NK-92 (cell line): ENCODE data around the gene NQO1.

Source experiments
- DNase-seq: peaks from one replicate; lab custom pipeline; 2025; ENCODE audit not compliant: unreplicated experiment; lab: John Stamatoyannopoulos, UW

Gene NQO1

DNA sequence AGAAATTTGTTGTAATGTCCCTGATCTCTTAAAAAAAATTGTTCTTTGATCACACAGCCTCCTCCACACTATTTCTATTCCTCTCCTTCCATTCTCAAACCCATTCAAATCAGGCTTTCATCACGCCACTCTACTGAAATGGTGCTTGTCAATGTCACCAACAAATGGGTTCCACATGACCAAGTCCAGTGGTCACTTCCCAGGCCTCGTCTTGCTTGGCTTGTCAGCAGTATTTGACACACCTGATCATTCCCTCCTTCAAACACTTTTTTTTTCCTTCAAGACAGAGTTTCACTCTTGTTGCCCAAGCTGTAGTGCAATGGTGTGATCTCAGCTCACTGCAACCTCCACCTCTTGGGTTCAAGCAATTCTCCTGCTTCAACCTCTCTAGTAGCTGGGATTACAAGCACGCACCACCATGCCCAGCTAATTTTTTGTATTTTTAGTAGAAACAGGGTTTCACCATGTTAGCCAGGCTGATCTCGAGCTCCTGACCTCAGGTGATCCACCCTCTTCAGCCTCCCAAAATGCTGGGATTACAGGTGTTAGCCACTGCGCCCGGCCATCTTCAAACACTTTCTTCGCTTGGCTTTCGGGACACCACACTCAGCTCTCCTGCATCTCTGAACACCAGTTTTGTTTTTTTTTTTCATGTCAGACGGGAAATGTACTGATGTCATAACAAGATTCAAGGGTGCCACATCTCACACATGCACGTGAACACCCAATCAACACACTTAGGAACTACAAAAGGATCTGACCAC is 18.3 kb downstream of the NQO1 start:
- DNase-seq, result no peak

DNA sequence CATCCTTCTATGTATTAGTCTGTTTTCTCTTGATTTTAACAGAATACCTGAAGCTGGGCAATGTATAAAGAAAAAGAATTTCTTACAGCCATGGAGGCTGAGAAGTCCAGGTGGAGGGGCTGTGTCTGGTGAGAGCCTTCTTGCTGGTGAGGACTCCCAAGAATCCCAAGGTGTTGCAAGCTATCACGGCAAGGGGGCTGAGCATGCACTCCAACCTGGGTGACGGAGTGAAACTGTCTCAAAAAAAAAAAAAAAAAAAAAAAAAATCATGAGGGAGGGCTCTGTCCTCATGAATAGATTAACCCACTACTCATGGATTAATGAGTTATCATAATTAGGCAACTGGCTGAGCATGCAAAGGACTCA is 19.4 kb downstream of the NQO1 start:
- DNase-seq, result no peak

DNA sequence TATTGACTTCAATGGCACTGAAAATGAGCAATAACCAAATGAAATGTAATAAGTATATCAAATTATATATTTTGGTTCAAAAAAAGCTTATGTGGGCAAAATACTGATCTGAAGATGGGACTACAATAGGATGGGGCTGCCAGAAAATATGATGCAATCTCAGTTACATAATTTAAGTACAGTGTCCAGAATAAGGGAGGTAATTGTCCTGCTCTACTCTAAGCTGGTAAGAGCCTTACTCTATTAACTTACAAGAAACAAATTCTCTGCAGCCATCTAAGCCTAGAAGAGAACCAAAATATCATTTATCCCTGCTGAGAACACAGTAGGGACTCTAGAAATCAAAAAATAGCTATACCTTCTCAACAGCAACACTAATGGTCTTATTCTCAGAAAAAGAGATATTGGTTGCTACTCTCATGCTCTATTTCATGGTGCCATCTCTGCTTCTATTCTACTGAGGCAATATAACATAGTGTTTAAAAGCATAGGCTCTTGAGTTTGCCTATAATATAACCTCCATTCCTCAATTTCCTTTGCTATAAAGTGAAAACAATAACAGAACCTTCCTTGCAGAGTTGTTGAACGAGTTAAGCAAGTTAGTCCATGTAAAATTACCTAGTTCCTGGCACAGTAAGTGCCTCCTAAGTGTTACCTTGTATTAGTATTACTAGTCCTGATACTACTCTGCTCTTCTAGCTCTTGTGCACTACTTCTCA is 19.9 kb downstream of the NQO1 start:
- DNase-seq, result no peak

DNA sequence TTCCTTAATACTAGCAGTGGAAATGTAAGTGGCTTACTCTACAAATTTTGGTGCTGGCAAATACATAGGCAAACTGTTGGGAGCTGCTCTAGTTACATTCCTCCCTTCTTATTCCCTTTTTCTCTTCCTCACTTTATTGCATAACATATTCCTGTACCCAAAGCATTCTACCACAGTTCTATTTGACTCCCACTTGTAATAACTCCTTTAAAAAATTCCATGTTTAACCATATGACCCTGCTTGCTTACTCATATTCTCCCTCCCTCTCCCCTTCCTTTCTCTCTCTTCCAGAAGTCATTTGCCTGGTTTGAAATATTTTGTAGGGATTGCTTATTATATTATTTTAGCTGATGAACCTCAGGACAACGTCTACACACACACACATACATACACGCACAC is 22.7 kb downstream of the NQO1 start:
- no peak for DNase-seq

DNA sequence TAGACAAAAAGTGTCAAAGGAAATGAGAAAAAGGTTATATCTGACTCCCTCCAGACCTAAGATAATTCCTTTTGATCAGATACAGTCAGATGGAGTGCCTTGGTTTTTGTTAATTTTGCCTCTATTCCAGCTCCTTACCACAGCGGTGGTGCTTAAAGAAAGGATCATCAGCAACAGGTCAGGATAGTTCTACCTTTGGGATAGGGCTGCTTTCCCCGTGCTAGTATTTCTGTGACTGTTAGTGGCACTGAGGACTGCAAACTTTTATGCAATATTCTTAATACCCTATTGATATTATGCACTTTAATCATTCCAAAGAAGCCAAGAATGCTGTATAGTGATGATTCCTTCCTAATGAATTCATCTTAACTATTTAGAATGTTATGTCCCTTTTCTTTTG is 24.5 kb downstream of the NQO1 start:
- no peak for DNase-seq

DNA sequence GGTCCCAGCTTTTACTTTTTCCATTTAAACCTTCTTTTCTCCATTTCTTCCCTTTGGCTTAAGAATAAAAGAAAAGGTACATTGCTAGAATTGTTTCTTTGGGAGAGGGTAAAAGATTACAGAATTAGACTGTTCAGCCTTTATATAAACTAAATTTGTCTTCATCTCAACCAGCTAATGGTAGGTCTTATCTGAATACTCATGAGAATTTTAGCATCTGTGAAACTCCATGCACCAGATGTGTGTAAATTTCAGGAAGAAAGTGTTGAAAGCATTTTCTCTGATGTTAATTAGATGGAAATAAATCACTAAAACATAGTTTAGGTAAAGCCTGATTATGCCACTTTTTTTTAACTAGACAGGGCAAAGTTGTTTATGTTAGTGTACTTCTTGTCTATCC is 24.9 kb downstream of the NQO1 start:
- DNase-seq, result no peak

DNA sequence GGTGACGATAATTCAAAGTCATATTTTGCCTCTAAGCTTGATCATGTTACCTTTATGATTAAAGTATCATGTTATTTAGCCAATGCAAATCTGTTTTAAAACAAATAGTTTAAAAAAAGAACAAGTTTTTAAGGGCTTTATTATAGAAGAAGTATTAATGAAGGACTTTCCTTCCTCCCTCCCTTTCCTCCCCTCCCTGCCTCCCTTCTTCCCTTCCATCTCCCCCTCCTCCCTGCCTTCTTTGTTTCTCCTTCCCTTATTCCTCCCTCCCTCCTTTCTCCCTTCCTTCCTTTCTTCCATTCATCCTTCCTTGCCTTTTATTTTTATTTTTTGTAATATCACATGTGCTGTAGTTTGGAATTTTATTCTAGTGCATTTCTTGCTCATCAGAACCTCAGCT is 26.4 kb downstream of the NQO1 start:
- no peak for DNase-seq

DNA sequence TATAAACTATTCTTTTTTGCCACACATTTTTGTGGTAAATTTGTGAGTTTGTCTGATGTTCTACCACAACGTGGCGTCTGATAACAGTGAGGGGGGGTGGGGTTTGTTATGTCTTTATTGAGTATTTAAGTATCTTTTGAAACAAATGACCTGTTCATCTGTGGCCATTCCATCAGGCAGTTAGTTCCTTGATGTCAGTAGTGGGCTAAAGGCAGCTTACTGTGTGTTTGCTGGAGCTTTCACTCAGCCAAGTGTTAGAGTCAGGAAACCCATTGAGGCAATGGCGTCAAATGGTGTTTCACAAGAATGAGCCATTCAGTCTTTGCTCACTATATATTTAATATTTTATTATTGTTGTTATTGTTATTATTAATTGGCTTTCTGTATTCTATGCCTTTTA is 28.0 kb downstream of the NQO1 start:
- no peak for DNase-seq

DNA sequence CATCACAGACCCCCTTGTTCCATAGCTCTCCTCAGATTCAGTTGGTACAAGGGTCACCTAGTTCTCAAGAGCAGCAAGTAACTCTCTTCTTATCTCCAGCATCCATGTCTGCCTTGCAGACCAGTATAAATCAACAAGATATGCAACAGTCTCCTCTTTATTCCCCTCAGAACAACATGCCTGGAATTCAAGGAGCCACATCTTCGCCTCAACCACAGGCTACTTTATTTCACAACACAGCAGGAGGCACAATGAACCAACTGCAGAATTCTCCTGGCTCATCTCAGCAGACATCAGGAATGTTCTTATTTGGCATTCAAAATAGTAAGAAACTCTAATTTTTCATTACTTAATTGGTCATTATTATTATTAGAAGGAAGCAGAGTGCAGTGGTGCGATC is 32.4 kb downstream of the NQO1 start:
- DNase-seq, result no peak

DNA sequence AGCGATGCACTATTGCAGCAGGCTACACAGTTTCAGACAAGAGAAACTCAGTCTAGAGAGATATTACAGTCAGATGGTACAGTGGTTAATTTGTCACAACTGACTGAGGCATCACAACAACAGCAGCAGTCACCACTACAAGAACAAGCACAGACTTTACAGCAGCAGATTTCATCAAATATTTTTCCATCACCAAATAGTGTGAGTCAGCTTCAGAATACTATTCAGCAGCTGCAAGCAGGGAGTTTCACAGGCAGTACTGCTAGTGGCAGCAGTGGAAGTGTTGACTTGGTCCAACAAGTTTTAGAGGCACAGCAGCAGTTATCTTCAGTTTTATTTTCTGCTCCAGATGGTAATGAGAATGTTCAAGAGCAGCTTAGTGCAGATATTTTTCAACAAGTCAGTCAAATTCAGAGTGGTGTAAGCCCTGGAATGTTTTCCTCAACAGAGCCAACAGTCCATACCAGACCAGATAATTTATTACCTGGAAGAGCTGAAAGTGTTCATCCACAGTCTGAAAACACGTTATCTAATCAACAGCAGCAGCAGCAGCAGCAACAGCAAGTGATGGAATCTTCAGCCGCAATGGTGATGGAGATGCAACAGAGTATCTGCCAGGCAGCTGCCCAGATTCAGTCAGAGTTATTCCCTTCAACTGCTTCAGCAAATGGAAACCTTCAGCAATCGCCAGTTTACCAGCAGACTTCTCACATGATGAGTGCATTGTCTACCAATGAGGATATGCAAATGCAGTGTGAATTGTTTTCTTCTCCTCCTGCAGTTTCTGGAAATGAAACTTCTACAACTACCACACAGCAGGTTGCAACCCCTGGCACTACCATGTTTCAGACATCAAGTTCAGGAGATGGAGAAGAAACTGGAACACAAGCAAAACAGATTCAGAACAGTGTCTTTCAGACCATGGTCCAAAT is 34.1 kb downstream of the NQO1 start:
- no peak for DNase-seq

DNA sequence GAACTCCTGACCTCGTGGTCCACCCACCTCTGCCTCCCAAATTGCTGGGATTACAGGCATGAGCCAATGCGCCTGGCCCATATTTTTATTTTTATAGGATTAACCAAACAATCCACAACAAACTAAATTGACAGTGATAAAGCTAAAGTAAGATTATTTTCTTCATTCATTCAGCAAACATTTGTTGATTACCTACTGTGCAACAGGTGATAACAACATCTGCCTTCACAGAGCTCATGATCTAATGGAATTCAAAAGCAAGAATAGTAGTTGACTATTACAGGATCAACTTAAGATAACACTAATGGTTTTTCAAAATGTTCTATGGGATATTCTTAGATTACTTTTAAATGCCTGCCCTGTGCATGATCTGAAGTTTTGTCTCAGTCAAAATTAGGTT is 37.8 kb downstream of the NQO1 start:
- DNase-seq, result no peak

DNA sequence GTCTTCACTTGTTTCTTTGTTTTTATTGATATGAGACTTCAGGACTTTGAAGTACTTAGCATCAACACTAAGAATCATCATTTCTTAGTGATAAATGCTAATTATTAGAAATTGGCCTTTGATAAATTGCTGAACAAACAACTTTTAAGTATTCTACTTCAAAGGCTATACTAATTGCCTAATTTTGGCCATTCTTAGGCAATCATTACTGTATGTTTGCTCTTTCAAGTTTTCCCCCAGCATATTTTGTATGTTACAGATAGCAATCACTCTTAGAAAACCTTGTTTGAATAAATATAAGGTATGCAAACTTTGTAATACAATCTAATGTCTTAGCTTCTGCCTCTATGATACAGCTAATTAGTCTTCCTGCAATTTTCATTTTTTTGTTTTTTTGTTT is 46.0 kb downstream of the NQO1 start:
- DNase-seq, result no peak

DNA sequence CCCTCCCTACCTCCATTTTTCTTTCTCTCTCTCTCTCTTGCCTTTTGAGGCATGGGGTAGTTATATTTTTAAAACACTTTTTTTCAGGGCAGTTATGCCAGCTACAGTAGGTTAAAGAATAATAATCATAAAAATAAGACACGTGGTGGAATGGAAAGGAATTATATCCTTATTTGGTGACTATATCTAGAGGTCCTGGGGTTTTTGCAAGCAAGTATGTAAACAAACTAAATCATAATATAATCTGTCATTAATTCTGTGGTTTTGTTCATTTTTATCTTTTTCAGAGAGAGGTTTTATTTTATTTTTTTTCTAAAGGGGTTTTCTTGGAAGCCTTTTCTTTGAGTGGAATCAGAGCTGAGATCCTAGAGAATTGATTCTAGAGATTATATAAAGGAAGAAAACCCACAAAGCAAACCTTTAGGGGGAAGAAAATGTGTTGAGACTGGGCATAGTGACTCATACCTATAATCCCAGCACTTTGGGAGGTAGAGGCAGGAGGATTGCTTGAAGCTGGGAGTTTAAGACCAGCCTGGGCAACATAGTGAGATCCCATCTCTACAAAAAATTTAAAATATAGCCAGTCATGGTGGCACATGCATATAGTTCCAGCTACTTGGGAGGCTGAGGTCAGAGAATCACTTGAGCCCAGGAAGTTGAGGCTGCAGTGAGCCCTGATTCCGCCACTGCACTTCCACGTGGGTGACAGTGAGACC is 53.2 kb downstream of the NQO1 start:
- DNase-seq, result no peak

DNA sequence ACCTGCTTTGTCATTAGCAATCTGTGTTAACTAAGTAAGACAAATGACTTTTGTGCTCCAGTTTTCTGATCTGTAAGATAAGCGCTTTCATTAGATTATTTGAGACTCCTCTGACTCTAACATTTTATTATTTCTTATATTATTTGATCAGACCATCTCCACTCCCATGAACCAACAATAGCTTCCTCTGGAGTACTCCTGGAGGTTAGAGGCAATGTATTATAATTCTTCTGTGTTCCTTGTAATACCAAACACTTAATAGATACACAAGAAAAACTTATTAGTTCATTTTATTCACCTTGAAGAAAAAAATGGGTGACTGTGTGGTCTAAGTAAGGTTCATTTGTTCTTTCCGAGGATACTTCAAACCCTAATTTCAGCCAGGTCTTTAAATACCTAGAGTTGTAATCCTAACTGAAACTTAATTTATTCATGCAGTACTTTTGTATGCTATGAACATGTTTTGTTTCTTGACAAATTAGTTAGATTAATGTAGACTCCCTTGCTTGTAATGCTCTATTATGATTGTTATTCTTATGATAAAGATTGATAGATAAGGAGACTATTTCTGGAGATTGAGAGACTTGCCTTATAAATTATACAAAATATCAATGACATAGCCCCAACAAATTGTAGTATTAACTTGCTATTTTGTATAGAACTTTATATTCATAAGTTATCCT is 53.9 kb downstream of the NQO1 start:
- DNase-seq, result no peak

DNA sequence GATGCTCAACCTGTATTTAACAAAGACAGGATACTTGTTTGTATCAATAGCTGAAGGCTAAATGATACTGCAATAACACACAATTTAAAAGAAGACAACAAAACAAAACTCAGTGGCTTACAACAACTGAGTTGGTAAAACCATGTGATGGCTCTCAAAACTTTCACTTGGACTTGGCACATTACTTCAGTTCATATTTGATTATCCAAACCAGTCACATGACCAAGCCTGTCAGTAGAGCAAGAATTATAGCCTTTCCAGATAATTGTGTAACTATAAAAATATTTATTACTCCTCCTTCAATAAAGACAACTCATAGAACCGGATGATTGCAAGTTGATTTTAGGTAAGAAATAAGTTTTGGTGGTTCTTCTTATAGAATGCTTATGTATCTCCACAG is 56.8 kb downstream of the NQO1 start:
- DNase-seq, result no peak

DNA sequence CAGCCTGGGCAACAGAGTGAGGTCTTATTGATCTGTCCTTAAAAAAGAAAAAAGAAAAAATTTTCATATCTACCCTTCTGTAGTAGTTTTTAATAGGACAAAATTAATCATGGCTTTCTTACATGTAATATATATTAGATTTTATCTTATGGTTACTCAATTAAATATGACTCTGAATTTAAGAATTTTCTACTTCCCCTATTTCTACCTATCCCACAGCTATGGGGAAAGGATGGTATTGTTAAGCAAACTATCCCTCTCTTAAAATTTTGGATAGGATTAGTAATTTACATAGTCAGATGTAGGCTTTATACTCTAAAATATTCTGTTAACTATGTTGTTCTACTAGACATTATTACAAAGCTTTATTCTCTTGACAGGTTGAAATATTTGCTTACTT is 62.5 kb downstream of the NQO1 start:
- DNase-seq, result no peak

DNA sequence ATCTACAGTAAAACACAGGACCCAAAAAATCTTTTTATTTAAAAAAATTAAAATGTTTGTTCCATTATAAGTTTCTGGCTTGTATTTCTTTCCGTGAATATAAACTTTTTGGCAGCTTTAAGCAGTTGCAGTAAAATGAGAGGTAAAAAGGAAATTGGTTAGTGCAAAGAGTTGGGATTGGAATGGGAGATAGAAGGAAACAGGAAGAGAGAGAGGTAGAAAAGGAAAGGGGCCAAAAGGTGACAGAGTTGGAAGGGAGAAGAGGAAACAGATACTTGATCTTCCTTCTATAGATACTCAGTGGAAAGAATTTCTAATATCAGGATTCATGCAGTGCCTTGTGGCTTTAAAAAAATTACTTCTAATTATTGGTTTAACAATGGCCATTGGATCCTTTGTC is 63.5 kb downstream of the NQO1 start:
- DNase-seq, result no peak

DNA sequence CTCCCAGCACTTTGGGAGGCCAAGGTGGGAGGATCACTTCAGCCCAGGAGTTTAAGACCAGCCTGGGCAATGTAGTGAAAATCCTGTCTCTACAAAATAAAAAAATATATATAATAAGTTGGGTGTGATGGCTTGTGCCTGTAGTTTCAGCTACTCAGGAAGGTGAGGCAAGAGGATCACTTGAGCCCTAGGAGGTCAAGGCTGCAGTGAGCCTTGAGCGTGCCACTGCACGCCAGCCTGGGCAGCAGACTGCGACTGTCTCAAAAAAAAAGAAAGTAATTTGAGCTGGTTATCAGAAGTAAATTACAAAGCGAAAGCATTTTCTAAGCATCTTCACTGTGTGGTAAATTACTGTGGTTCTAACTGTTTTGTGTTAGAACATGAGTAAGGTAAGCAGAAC is 66.2 kb downstream of the NQO1 start:
- DNase-seq, result no peak
